K562 (cell line): ENCODE data around the gene ZFYVE21. TPM values are rescaled to one million over a fixed set of nuclear protein-coding genes. Genes with fewer than 3 reads are reported as not detected.

Source experiments
- ATAC-seq: fragments of 200-7000 bp; cut with Tn5 transposase; 3 replicates; pipeline ENCODE4 v1.9.1; 2020; ENCODE audit warnings: moderate library complexity
- BruUV-seq: library from RNA; stranded (reverse); fragments of 400-500 nt; replicated peaks from 2 replicates; lab custom pipeline; 2021; lab: Mats Ljungman, UMichigan
- CTCF ChIA-PET: fragments of 300-600 bp; formaldehyde crosslinking; extraction: SDS; loops from one replicate; lab custom pipeline; 2021; ENCODE audit warnings: low intra/inter-chr PET ratio; lab: Yijun Ruan, JAX
- POLR2A ChIA-PET: fragments of 300-600, 350-650 bp; sonication (Branson Sonifier 250); formaldehyde crosslinking; extraction: SDS; loops from one replicate; lab custom pipeline; 2021; ENCODE audit warnings: antibody characterized with exemption, inconsistent platforms; lab: Yijun Ruan, JAX
- DNase-seq, 4 experiments: peaks; one replicate each; pipeline versions ENCODE4 v3.0.0 to v3.0.0-alpha.2; 2011 to 2018; ENCODE audit warnings: low spot score in 3 of 4, mixed read lengths in 3 of 4; ENCODE audit errors: extremely low read depth in 1 of 4
- FAIRE-seq: peaks from 2 replicates; lab custom pipeline; 2011; peaks lifted over from hg19 to GRCh38; lab: Jason Lieb, UNC
- H2AFZ ChIP-seq: 2 replicates; pipeline ENCODE4 v1.6.0; 2011; ENCODE audit warnings: low read depth, low read length, control low read depth, inconsistent platforms
- H3K27ac ChIP-seq: fragments of 200-600 bp; 3 replicates; pipeline ENCODE4 v1.8.0; 2011; ENCODE audit warnings: low read depth, mild to moderate bottlenecking, control low read depth, inconsistent platforms, low read length, moderate library complexity, mixed read lengths; ENCODE audit errors: extremely low read depth
- H3K27me3 ChIP-seq, 2 experiments: fragments of 300-600 bp in 1 of 2; 2 replicates in 1 of 2; 3 replicates in 1 of 2; pipeline versions ENCODE4 v1.6.0 to v1.8.0; 2011; ENCODE audit warnings: inconsistent platforms in 2 of 2, low read length in 2 of 2, mild to moderate bottlenecking in 1 of 2, mixed read lengths in 1 of 2, moderate library complexity in 1 of 2; ENCODE audit not compliant: control insufficient read depth in 2 of 2, insufficient read depth in 2 of 2
- H3K36me3 ChIP-seq: fragments of 300-600 bp; 3 replicates; pipeline ENCODE4 v1.8.0; 2011; ENCODE audit warnings: mild to moderate bottlenecking, low read length, inconsistent platforms; ENCODE audit not compliant: control insufficient read depth, insufficient read depth
- H3K4me1 ChIP-seq, 2 experiments: fragments of 200-600 bp in 1 of 2; replicated peaks in 1 of 2; 2 replicates in 1 of 2; 3 replicates in 1 of 2; pipeline versions ENCODE4 v1.5.1 to v1.8.0; 2011; ENCODE audit warnings: inconsistent platforms in 2 of 2, low read length in 2 of 2, mild to moderate bottlenecking in 1 of 2, mixed read lengths in 1 of 2, moderate library complexity in 1 of 2; ENCODE audit not compliant: control insufficient read depth in 2 of 2, insufficient read depth in 2 of 2
- H3K4me2 ChIP-seq: 2 replicates; pipeline ENCODE4 v1.6.1; 2011; ENCODE audit warnings: low read length, control low read depth, inconsistent platforms, mixed read lengths; ENCODE audit not compliant: insufficient read depth
- H3K4me3 ChIP-seq: fragments of 200-600 bp; sonication (generic), shearing (Covaris generic); 2 replicates; pipeline ENCODE4 v1.5.1; 2016; ENCODE audit warnings: control low read depth, inconsistent platforms
- H3K79me2 ChIP-seq: fragments of 200-600 bp; 3 replicates; pipeline ENCODE4 v1.8.0; 2011; ENCODE audit warnings: low read length, inconsistent platforms; ENCODE audit not compliant: control insufficient read depth, insufficient read depth
- H3K9ac ChIP-seq, 2 experiments: 2 replicates each; pipeline versions ENCODE4 v1.6.0 to v1.6.1; 2011; ENCODE audit warnings: low read depth in 2 of 2, low read length in 2 of 2, control low read depth in 1 of 2, inconsistent platforms in 1 of 2, mild to moderate bottlenecking in 1 of 2, mixed read lengths in 1 of 2; ENCODE audit not compliant: insufficient read depth in 1 of 2
- H3K9me1 ChIP-seq: one replicate; pipeline ENCODE4 v1.6.0; 2011; ENCODE audit warnings: inconsistent platforms, mild to moderate bottlenecking, low read length, moderate library complexity; ENCODE audit not compliant: control insufficient read depth, insufficient read depth
- H3K9me3 ChIP-seq: replicated peaks from 2 replicates; pipeline ENCODE4 v1.5.1; 2011; ENCODE audit warnings: low read depth, low read length, inconsistent platforms; ENCODE audit not compliant: control insufficient read depth, insufficient read depth
- H4K20me1 ChIP-seq: replicated peaks from 2 replicates; pipeline ENCODE4 v1.6.1; 2011; ENCODE audit warnings: low read length, inconsistent platforms, mixed read lengths; ENCODE audit not compliant: control insufficient read depth, insufficient read depth
- CREB5 ChIP-seq: fragments of 250-450 bp; sonication (Bioruptor Pico); IDR thresholded peaks from 2 replicates; pipeline ENCODE4 v1.5.0; 2020; ENCODE audit warnings: mild to moderate bottlenecking
- ESRRB ChIP-seq: fragments of 250-450 bp; sonication (Bioruptor Pico); IDR thresholded peaks from 2 replicates; pipeline ENCODE4 v1.5.0; 2020; ENCODE audit warnings: mild to moderate bottlenecking, moderate library complexity, borderline replicate concordance
- GABPB2 ChIP-seq: fragments of 250-450 bp; sonication (Bioruptor Pico); conservative IDR thresholded peaks from 2 replicates; pipeline ENCODE4 v1.5.1; 2021; ENCODE audit warnings: mild to moderate bottlenecking
- HOMEZ ChIP-seq: fragments of 250-450 bp; sonication (Bioruptor Pico); IDR thresholded peaks from 2 replicates; pipeline ENCODE4 v1.4.0; 2020; ENCODE audit warnings: mild to moderate bottlenecking, moderate library complexity
- MYNN ChIP-seq, 2 experiments: sonication (generic); formaldehyde crosslinking in 1 of 2; IDR thresholded peaks; 2 replicates each; pipeline versions ENCODE4 v1.5.0 to v1.6.1; 2016 to 2020; ENCODE audit warnings: antibody characterized with exemption in 1 of 2, missing genetic modification reagents in 1 of 2
- NCOA4 ChIP-seq: fragments of 450-650 bp; IDR thresholded peaks from 2 replicates; pipeline ENCODE4 v1.6.1; 2018; ENCODE audit warnings: mild to moderate bottlenecking; ENCODE audit not compliant: partially characterized antibody
- SMAD4 ChIP-seq: fragments of 250-450 bp; sonication (Bioruptor Pico); conservative IDR thresholded peaks from 2 replicates; pipeline ENCODE4 v1.8.0; 2021; ENCODE audit warnings: inconsistent platforms, mild to moderate bottlenecking, moderate library complexity
- SUPT5H ChIP-seq: fragments of 450-650 bp; IDR thresholded peaks from 2 replicates; pipeline ENCODE4 v1.6.1; 2016
- TCF7L2 ChIP-seq: fragments of 150-350 bp; IDR thresholded peaks from 2 replicates; pipeline ENCODE4 v1.6.1; 2016; ENCODE audit warnings: low read depth, mild to moderate bottlenecking, low read length, moderate library complexity
- TOE1 ChIP-seq, 2 experiments: fragments of 450-650 bp in 1 of 2; sonication (generic) in 1 of 2; formaldehyde crosslinking in 1 of 2; IDR thresholded peaks; 2 replicates each; pipeline versions ENCODE4 v1.7.1 to v1.8.0; 2016 to 2022; ENCODE audit warnings: borderline replicate concordance in 2 of 2, mild to moderate bottlenecking in 2 of 2, antibody characterized with exemption in 1 of 2, inconsistent platforms in 1 of 2, low read depth in 1 of 2, missing genetic modification reagents in 1 of 2, moderate library complexity in 1 of 2
- ZBTB17 ChIP-seq: fragments of 450-650 bp; formaldehyde crosslinking; IDR thresholded peaks from 2 replicates; pipeline ENCODE4 v1.4.0; 2020; ENCODE audit warnings: mild to moderate bottlenecking
- ZBTB26 ChIP-seq: fragments of 450-650 bp; formaldehyde crosslinking; IDR thresholded peaks from 2 replicates; pipeline ENCODE4 v1.4.0; 2022; ENCODE audit warnings: missing genetic modification characterization
- ZFP91 ChIP-seq: sonication (generic); formaldehyde crosslinking; IDR thresholded peaks from 2 replicates; pipeline ENCODE4 v1.8.0; 2022; ENCODE audit warnings: mild to moderate bottlenecking, missing genetic modification reagents
- ZNF507 ChIP-seq: conservative IDR thresholded peaks from 2 replicates; pipeline ENCODE4 v1.6.1; 2017; ENCODE audit warnings: missing genetic modification characterization, missing compliant biosample characterization
- WGBS: fragments of 100-300 bp; shearing (Covaris generic); methylation state at CpG from one replicate; pipeline ENCODE4 v1.1.6; 2016; ENCODE audit warnings: low coverage, mixed read lengths; ENCODE audit not compliant: insufficient coverage; ENCODE audit errors: missing lambda C conversion rate; 5-methylcytosine and 5-hydroxymethylcytosine counted together
- in situ Hi-C: fragments of 300-500 bp; cut with MboI; formaldehyde crosslinking; loops from 4 replicates; pipeline ENCODE4 v1.15.0; 2018; ENCODE audit warnings: inconsistent platforms, mixed read lengths
- intact Hi-C: fragments of 100-400 bp; cut with micrococcal nuclease; formaldehyde crosslinking; loops from 2 replicates; pipeline ENCODE4 v1.14.2; 2022
- polyA plus RNA-seq, 8 experiments: library from polyadenylated mRNA; depleted of rRNA in 4 of 8; stranded (reverse) in 5 of 8; unstranded in 3 of 8; fragments of >200 nt; fragmentation: Nextera tagmentation in 2 of 8; fragmentation: Illumina TruSeq in 1 of 8; extraction: Ambion mirVana in 2 of 8; extraction: Trizol in 1 of 8; gene quantifications; 2 replicates each; pipeline versions ENCODE4 v1.2.1 to v1.2.3, GENCODE V29; 2011 to 2014; ENCODE audit warnings: inconsistent platforms in 1 of 8, missing spikeins in 1 of 8
- total RNA-seq, 7 experiments: library from RNA; depleted of rRNA in 6 of 7; stranded (reverse); fragments of >200 nt in 6 of 7; fragmentation: Illumina TruSeq in 2 of 7; extraction: Trizol in 2 of 7; gene quantifications; 2 replicates each; pipeline versions ENCODE4 v1.2.1 to v1.2.3, GENCODE V29; 2011 to 2021; ENCODE audit warnings: low replicate concordance in 1 of 7

ZFYVE21 gene
- total and polyA plus RNA-seq, 9 of the 15 experiments (the other 6 are each of a cell fraction or from before 2014, with no cell fraction given), result 0.90 to 23.1 (median 15.6) TPM

GRCh38 chr14:103723748-103724081 is 8.1 kb downstream of the ZFYVE21 start:
- peaks cover 0 to 49% of the 10 kb centered on the region in 2 experiments; a peak in 2 of 5 replicates for H3K4me1 ChIP-seq
- ChIA-PET CTCF (no interaction called here), POLR2A (no interaction called here)
- H3K9me3 ChIP-seq, result no peaks in the 10 kb centered on the region
- no peak overlapping the region for H3K4me2 ChIP-seq
- no peaks in the 10 kb centered on the region for H3K9me1 ChIP-seq
- ATAC-seq (no peak), FAIRE-seq (no peak), DNase-seq (no peak)
- H3K27ac ChIP-seq, result no peak overlapping the region
- peaks cover 60% of the 10 kb centered on the region for H3K79me2 ChIP-seq
- in situ Hi-C loops (no loop called here), intact Hi-C loops (no loop called here)
- no peak overlapping the region for H3K4me3 ChIP-seq
- no peaks in the 10 kb centered on the region for H3K27me3 ChIP-seq
- H3K9ac ChIP-seq, result no peak overlapping the region; a peak in 1 of 4 replicates
- H4K20me1 ChIP-seq, result 0 out of 2 replicates have a peak, but pooled peaks cover 3% of the 10 kb centered on the region
- H3K36me3 ChIP-seq, result peaks cover 35% of the 10 kb centered on the region; the same call in 1 of the 3 replicates
- no peak overlapping the region for H2AFZ ChIP-seq
- no TSS peak for BruUV-seq
- 67% methylated on average over 1 of the region's 7 CpGs for WGBS
- no peak for TF ChIP-seq TCF7L2
- TF ChIP-seq ZNF507 (tag), result no peak
- no peak for TF ChIP-seq GABPB2 (CRISPR knock-in tag)
- no peak for TF ChIP-seq NCOA4
- TF ChIP-seq CREB5 (CRISPR knock-in tag), result no peak
- TF ChIP-seq ESRRB (CRISPR knock-in tag), result no peak
- TF ChIP-seq TOE1 (IDR thresholded peaks at IDR 0.05; ENCODE audit: borderline replicate concordance), result no peak
- no peak for TF ChIP-seq TOE1 (CRISPR knock-in tag; IDR thresholded peaks at IDR 0.05; ENCODE audit: borderline replicate concordance, low read depth)
- no peak for TF ChIP-seq ZBTB17 (CRISPR knock-in tag)
- no peak for TF ChIP-seq HOMEZ (CRISPR knock-in tag)
- no peak for TF ChIP-seq MYNN (IDR thresholded peaks at IDR 0.05)
- TF ChIP-seq MYNN (CRISPR knock-in tag; IDR thresholded peaks at IDR 0.05), result no peak
- TF ChIP-seq ZBTB26 (CRISPR knock-in tag), result no peak
- no peak for TF ChIP-seq SMAD4 (CRISPR knock-in tag)
- TF ChIP-seq ZFP91 (CRISPR knock-in tag), result no peak
- no peak for TF ChIP-seq SUPT5H
